Gastrocnemius medialis (tissue), 4 donors: ENCODE results near the gene SFMBT2. TPM values are rescaled to one million over a fixed set of nuclear protein-coding genes. Genes with fewer than 3 reads are reported as not detected.

Experiments used
- ATAC-seq, 2 donors: fragments of 150-250 bp; one replicate each; pipeline ENCODE4 v1.9.1; 2016
- DNase-seq, 2 donors: peaks; one replicate each; pipeline ENCODE4 v3.0.0-alpha.2; 2019
- H3K27ac ChIP-seq, 4 donors: fragments of 200-600 bp; sonication (generic); 1 replicate in 1 of 4; 2 replicates in 3 of 4; pipeline ENCODE4 v1.5.1; 2016 to 2018; ENCODE audit warnings: mild to moderate bottlenecking in 2 of 4, moderate library complexity in 1 of 4
- H3K27me3 ChIP-seq, 3 donors: fragments of 200-600 bp; sonication (generic) in 2 of 3; 1 replicate in 1 of 3; 2 replicates in 2 of 3; pipeline versions ENCODE4 v1.5.1 to v1.6.0; 2016 to 2019; ENCODE audit warnings: mild to moderate bottlenecking in 1 of 3, moderate library complexity in 1 of 3
- H3K36me3 ChIP-seq, 2 donors: fragments of 200-600 bp; sonication (generic) in 1 of 2; one replicate each; pipeline ENCODE4 v1.5.1; 2017 to 2018
- H3K4me1 ChIP-seq, 2 donors: fragments of 200-600 bp; sonication (generic) in 1 of 2; one replicate each; pipeline ENCODE4 v1.5.1; 2016 to 2017; ENCODE audit warnings: mild to moderate bottlenecking in 2 of 2
- H3K4me3 ChIP-seq, 4 donors: fragments of 200-600 bp; sonication (generic) in 3 of 4; 1 replicate in 1 of 4; 2 replicates in 3 of 4; pipeline ENCODE4 v1.5.1; 2016 to 2019; ENCODE audit warnings: mild to moderate bottlenecking in 2 of 4
- H3K9me3 ChIP-seq, 3 donors: fragments of 200-600 bp; sonication (generic) in 2 of 3; 1 replicate in 1 of 3; 2 replicates in 2 of 3; pipeline ENCODE4 v1.5.1; 2016 to 2019
- CTCF ChIP-seq, 5 experiments: fragments of 450-650 bp in 3 of 5; fragments of 200-600 bp in 2 of 5; sonication (generic) in 2 of 5; IDR thresholded peaks in 4 of 5; conservative IDR thresholded peaks in 1 of 5; 1 replicate in 4 of 5; 2 replicates in 1 of 5; pipeline ENCODE4 v1.5.1; 2016 to 2019; ENCODE audit warnings: antibody characterized with exemption in 5 of 5, mild to moderate bottlenecking in 3 of 5, moderate library complexity in 3 of 5
- POLR2A ChIP-seq, 2 donors: fragments of 450-650 bp; IDR thresholded peaks; one replicate each; pipeline ENCODE4 v1.6.1; 2017; ENCODE audit warnings: antibody characterized with exemption in 2 of 2, mild to moderate bottlenecking in 2 of 2, moderate library complexity in 2 of 2
- in situ Hi-C, 4 donors: fragments of 200-750 bp; cut with MboI; loops; one replicate each; pipeline versions ENCODE4 v1.15.0 to v1.8.0; 2017; ENCODE audit warnings: low sequenced_read_pairs in 4 of 4
- intact Hi-C: fragments of 100-400 bp; cut with DNase I; formaldehyde crosslinking; loops from one replicate; pipeline ENCODE4 v1.15.1; 2023; ENCODE audit warnings: low total_unique reads
- total RNA-seq, 4 donors: library from RNA; depleted of rRNA; stranded (reverse); fragments of >200 nt; gene quantifications; one replicate each; pipeline versions ENCODE4 v1.1.0 to v1.2.3, GENCODE V29; 2016

The SFMBT2 gene
- total RNA-seq, 4 donors from 2014 or later: 1.1 to 6.9 (median 2.1) TPM

- in situ Hi-C loops: loop anchor here in 1 of 4 donors (5.0 kb wide), 1 partner anchor 158 kb away; no protein-coding TSS in a partner anchor
- H3K27ac ChIP-seq: no peak overlapping the region
These were observed 151.8 kb downstream of the SFMBT2 start for GRCh38 chr10:7258948-7259523.

GRCh38 chr10:7255517-7255916 lies 155.3 kb downstream of the SFMBT2 start:
- Histone ChIP-seq H3K36me3 (no peaks in the 10 kb centered on the region), H3K4me3 (no peak overlapping the region), H3K27me3 (no peaks in the 10 kb centered on the region), H3K27ac (no peak overlapping the region), H3K9me3 (no peaks in the 10 kb centered on the region), H3K4me1 (peaks cover 7% of the 10 kb centered on the region in 2 donors)
- intact Hi-C loops: no loop called here
- TF ChIP-seq POLR2A (IDR thresholded peaks at IDR 0.05) (no peak), CTCF (IDR thresholded peaks at IDR 0.05 in 4 of 5, conservative IDR thresholded peaks at IDR 0.05 in 1 of 5) (no peak)
- in situ Hi-C loops: loop anchor here in 1 of 4 donors (5.0 kb wide), 1 partner anchor 162 kb away; no protein-coding TSS in a partner anchor
- DNase-seq: no peak
- no peak for ATAC-seq

More at GRCh38 chr10:7258948-7259523, 151.8 kb downstream of the SFMBT2 start:
- peaks cover 15% of the 10 kb centered on the region in 2 donors for H3K4me1 ChIP-seq
- intact Hi-C loops: no loop called here
- H3K9me3 ChIP-seq: no peaks in the 10 kb centered on the region
- DNase-seq (no peak), ATAC-seq (no peak)
- H3K4me3 ChIP-seq: no peak overlapping the region
- TF ChIP-seq POLR2A (IDR thresholded peaks at IDR 0.05) (no peak), CTCF (IDR thresholded peaks at IDR 0.05 in 4 of 5, conservative IDR thresholded peaks at IDR 0.05 in 1 of 5) (no peak)
- H3K36me3 ChIP-seq: no peaks in the 10 kb centered on the region
- no peaks in the 10 kb centered on the region for H3K27me3 ChIP-seq

GRCh38 chr10:7251696-7252465 lies 159.0 kb downstream of the SFMBT2 start:
- in situ Hi-C loops: no loop called here
- Histone ChIP-seq H3K36me3 (peaks cover 0 to 10% of the 10 kb centered on the region in 2 donors), H3K4me1 (no peaks in the 10 kb centered on the region), H3K9me3 (no peaks in the 10 kb centered on the region), H3K4me3 (no peak overlapping the region), H3K27me3 (no peaks in the 10 kb centered on the region), H3K27ac (no peak overlapping the region)
- intact Hi-C loops: no loop called here
- no peak for TF ChIP-seq POLR2A (IDR thresholded peaks at IDR 0.05)
- TF ChIP-seq CTCF (IDR thresholded peaks at IDR 0.05 in 4 of 5, conservative IDR thresholded peaks at IDR 0.05 in 1 of 5): no peak
- no peak for ATAC-seq
- no peak for DNase-seq

GRCh38 chr10:7250236-7250635 lies 160.6 kb downstream of the SFMBT2 start:
- ATAC-seq: no peak
- intact Hi-C loops: no loop called here
- no peak for DNase-seq
- no peak overlapping the region for H3K4me3 ChIP-seq
- no peaks in the 10 kb centered on the region for H3K9me3 ChIP-seq
- no peaks in the 10 kb centered on the region for H3K4me1 ChIP-seq
- H3K27me3 ChIP-seq: no peaks in the 10 kb centered on the region
- TF ChIP-seq CTCF (IDR thresholded peaks at IDR 0.05 in 4 of 5, conservative IDR thresholded peaks at IDR 0.05 in 1 of 5): no peak
- TF ChIP-seq POLR2A (IDR thresholded peaks at IDR 0.05): no peak
- H3K27ac ChIP-seq: no peak overlapping the region
- in situ Hi-C loops: no loop called here
- peaks cover 0 to 10% of the 10 kb centered on the region in 2 donors for H3K36me3 ChIP-seq
